ENCODE data around the gene PHACTR1.

PHACTR1 gene

DNA sequence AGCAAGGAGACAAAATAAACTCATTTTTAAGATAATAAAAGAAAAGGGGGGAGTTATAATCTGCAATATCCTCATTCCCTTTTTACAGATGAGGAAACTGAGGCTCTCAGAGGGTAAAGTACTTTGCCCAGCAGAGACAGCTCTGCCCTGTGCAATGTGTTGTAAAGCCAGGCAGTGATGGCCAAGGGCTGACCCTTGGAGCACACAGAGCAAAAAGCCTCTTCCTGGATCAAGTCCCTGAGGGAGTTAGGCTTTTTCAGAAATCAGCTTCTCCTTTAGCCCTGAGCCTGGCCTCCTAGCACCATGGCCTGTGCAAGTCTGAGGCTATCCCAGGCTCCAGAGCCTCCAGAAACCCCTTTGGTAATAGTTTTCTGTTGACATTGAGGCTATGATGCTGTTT is 234.8 kb downstream of the PHACTR1 start:
- no peak for DNase-seq

DNA sequence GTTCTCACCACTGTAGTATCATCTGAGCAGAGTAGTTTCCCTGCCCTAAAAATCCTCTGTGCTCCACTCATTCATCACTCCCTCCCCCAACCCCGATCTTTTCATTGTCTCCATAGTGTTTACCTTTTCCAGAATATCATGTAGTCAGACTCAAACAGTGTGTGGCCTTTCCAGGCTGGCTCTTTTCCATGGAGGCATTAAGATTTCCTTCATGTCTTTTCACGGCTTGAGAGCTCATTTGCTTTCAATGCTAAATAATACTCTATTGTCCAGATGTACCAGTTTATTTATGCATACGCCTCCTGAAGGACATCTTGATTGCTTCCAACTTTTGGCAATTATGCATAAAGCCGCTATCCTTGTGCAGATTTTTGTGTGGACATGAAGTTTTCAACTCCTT is 235.8 kb downstream of the PHACTR1 start:
- no peak for DNase-seq

DNA sequence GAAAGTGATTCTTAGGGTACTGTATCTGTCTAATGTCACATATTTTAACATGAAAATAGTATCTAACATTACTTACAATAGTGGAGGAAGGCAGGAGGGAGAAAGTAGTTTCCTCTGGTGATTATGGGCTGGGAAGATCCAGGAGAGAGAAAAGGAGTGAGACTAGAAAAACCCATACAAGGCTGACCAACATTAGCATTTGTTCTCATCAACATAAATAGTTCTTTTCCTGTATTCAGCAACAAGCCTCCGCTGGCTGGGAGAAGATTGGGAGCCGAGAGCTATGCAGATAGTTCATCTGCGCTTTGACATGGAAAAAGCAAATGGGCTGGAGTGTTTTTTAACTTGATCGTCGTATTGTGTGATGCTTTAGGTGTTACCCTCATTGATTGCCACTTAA is 239.4 kb downstream of the PHACTR1 start:
- no peak for DNase-seq

GRCh38 chr6:12956991-12957320 is 240.4 kb downstream of the PHACTR1 start:
- DNase-seq, result no peak

DNA sequence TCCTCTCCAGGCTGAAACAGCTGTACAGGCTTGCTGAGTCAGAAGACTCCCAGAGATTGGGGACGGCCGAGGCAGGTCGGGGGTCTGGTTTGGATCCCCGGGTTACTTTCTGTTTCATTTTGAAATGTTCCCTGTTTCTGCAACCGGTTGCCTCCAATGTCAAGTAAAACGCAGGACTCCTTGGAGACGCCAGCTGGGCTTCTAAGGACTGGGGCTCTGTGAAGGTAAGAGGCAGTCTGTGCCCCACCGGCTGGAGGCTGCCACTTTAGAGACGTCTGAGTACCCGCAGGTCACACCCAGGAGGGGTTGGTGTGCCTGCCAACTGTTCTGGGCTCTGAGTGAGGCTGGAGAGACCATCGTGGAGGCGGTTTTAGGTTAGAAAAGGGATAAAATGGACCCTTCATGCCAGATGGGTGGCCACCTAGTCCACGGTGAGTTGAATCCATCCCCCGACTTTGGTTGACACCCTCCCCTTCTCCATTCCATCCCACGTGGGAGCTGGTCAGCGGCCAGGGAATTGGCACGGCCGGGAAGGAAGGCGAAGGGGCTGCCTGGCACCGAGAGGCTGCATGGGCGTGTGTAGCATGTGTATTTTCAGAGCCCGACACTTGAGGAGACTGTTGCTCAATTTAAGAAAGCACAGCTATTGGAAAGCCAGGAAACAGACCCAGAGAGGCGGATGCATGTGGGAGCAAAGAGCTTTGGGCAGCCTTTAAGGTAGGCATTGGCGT is 240.9 kb downstream of the PHACTR1 start:
- peak; percentile 71 for DNase-seq

DNA sequence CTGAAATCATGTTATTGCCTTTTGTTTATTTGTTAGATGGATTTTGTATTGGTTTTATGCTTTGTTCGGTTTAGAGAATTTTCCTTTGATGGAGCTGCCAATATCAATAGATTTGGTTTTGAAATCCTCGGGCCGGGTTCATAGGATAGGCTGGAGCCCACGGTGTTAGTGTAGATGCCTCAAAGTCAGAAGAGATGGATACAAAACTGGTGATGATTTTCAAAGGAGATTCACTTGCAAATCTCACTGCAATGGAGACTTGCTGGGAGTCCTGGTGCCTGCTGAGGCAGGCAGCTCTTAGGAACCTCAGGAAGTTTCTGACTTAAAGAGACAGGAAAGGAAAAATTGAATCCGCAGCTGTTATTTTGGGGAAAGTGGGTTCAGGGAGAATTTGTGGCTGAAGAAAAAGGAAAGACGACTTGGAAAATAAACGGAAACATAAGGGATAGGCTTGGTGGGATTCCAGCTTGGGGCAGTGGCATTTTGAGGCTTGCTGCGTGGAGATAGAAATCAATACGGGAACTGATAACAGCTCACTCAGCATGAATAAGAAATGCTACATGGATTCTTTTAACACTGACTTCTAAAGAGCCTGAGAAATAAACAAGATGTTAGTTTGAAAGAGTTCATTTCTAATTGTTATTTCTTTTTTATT is 241.6 kb downstream of the PHACTR1 start:
- no peak for DNase-seq

DNA sequence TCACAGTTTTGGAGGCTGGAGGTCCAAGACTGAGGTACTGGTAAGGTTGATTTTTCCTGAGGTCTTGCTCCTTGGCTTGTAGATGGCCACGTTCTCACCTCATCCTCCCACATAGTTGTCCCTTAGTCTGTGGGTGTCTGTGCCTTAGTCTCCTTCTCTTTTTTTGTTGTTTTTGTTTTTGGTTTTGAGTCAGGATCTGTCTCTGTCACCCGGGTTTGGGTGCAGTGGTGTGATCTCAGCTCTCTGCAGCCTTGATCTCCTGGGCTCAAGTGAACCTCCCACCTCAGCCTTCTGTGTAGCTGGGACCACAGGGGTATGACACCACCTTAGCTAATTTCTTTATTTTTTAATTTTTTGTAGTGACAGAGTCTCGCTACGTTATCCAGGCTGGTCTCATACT is 245.2 kb downstream of the PHACTR1 start:
- DNase-seq, result no peak

GRCh38 chr6:12962529-12962928 is 246.0 kb downstream of the PHACTR1 start:
- no peak for DNase-seq

- DNase-seq, result no peak
These were observed 246.4 kb downstream of the PHACTR1 start for GRCh38 chr6:12962987-12963386.

- DNase-seq, result no peak
These were observed 247.0 kb downstream of the PHACTR1 start for GRCh38 chr6:12963567-12963966.

GRCh38 chr6:12967686-12968085 is 251.1 kb downstream of the PHACTR1 start:
- DNase-seq, result no peak

DNA sequence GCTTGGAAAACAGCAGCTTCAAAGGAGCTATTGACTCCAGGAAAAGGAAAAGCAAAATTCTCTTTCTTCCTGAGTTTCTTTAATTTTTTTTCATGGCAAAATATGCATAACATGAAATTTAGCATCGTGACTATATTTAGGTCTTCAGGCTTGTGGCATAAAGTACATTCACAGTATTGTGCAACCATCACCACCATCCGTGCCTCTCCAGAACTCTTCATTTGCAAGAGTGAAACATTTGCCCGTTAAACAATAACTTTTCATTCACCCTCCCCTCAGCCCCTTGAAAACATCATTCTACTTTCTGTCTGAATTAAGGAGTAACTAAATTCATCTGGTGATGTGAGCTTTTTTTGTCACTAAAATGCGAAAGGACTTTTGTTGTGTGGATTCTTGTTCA is 251.7 kb downstream of the PHACTR1 start:
- DNase-seq, result no peak

DNA sequence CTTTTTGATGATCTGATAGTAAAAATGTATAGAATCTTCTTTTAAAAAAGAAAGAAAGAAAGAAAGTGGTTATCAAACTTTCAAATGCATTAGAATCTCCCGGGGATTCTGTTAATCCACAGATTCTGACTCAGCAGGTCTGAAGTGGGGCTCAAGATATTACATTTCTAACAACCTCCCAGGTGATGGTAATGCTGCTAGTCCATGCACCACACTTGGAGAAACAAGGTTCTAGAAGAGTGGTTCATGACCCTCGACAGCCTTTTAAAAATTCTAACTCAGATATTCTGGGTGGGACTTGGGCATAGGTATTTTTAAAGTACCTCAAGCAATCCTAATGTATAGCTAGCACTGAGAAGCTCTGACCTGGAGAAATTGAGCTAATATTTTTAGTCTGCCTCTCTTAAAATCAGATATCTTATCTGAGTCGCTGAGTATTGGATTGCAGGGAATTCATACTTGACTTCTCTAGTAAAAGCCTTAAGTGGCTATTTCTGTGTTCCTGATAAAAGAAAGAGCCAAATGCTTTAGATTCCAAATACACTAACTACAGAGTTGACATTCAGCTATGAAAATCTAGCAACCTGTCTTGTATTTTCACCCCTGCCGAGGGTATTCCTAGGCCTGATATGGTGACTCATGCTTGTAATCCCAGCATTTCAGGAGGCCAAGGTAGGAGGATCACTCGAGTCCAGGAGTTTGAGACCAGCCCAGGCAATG is 252.4 kb downstream of the PHACTR1 start:
- DNase-seq, result no peak

DNA sequence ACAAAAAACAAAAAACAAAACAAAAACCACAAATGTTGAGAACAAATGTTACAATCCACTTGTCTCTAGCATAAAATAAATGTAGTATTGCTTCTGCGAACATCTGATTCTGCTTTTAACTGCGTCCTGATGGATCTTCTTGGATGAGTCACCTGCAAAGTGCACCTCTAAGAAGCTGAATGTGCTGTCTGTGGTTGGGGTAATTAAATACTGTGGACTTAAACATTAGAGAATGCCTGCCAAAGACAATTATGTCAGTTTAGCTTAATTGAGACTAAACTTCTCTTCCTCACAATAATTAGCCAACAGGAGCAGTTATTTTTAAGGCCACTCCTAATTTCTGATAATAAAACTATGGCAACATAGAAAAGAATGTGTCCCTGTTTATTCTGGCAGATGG is 253.4 kb downstream of the PHACTR1 start:
- no peak for DNase-seq

DNA sequence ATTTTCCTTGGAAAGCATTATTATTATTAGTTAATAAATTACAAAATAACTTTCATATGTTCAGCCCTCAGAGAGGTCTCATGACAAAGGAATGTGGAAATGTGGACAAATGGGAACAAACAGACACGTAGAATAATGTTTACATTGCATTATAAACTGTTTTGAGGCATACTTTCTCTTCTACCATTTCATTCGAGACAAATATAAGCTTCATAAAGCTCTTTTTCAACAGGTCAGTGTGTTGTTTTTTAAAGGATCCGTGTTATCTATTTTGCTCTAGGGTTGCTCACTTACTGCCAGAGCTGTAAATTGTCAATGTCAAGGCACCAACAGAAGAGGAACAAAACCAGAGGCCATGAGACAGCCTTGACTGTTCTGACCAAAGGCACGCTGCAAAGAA is 256.8 kb downstream of the PHACTR1 start:
- DNase-seq, result no peak

DNA sequence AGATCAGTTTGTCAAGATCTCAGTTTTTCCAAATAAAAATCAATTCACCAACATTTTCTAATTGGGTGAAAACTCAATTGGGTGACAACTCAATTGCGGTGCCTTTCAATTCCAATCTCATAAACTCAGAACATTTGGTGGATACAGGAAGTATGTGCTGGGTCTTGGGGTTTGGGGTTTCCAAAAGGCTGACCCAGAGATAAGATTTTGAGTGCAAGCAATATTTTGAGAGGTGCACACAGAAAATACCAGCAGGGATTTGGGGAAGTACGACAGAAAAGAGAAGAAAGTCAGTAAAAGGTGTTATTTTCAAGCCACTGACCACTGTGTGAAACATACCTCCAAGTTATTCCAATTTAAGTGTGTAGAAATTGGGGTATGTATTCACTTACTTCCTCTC is 258.0 kb downstream of the PHACTR1 start:
- no peak for DNase-seq

DNA sequence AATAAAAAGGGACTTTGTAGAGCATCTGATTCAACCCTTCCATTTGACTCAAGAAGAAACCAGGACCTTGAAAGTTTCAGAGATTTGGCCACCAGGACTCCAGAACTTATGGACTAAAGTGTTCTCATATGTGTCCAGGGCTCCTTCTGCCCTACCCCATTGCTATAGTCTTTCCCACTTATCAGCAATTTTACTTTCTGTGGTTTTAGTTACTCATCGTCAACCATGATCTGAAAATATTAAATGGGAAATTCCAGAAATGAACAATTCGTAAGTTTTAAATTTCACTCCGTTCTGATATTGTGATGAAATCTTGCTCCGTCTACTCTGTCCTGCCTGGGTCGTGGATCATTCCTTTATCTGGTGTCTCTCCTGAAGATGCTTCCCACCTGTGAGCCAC is 259.8 kb downstream of the PHACTR1 start:
- no peak for DNase-seq

- no peak for DNase-seq
These were observed 260.6 kb downstream of the PHACTR1 start for GRCh38 chr6:12977206-12977605.

- DNase-seq, result no peak
These were observed 261.2 kb downstream of the PHACTR1 start for GRCh38 chr6:12977806-12978205.

- DNase-seq, result no peak
These were observed 264.2 kb downstream of the PHACTR1 start for GRCh38 chr6:12980741-12981140.

- DNase-seq, result no peak
These were observed 268.2 kb downstream of the PHACTR1 start for GRCh38 chr6:12984776-12985175.

DNA sequence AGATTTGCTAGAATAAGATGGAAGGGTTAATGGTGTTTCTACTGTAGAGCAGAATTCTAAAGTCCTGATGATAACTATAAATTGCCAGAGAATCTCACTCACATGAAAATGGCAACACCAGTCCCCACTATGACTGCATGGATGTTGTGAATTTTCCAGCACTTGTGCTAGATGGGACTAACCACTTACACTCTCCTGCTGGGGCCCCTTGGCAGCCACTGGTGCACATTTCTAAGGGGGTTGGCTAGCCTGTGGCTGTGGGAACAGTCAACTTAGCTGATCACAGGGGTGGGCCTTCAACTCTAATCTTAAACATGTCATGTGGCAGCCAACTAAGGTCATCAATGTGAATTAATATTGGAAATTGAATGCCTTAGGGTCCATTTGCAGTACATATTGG is 271.2 kb downstream of the PHACTR1 start:
- DNase-seq, result no peak

- no peak for DNase-seq
These were observed 273.6 kb downstream of the PHACTR1 start for GRCh38 chr6:12990162-12990561.

DNA sequence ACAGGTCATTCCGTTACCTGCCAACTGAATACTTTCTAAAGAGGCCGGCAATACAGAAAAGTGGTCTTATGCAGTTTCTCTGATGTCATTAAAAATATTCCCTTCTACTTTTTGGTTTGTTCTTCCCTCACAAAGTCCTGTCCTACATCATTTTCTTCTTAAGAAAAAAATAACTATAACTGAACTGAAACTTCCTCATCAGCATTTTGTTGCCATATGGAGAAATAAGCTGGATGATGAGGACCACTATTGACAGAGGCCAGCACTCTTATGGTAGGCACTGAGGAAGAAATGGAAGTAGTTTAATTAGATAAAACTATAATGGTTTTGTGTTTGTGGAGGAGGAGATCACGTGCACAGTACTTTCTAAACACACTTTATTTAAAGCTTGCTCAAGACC is 274.9 kb downstream of the PHACTR1 start:
- DNase-seq, result no peak
